Kidney epithelial cell (primary cell): ENCODE measurements around the gene F5. TPM values are rescaled to one million over a fixed set of nuclear protein-coding genes. Genes with fewer than 3 reads are reported as not detected.

Experiments used
- DNase-seq: peaks from one replicate; pipeline ENCODE4 v3.0.0-alpha.2; 2010; ENCODE audit warnings: low read depth
- H3K27me3 ChIP-seq: 2 replicates; pipeline ENCODE4 v1.6.0; 2011; ENCODE audit warnings: low read length; ENCODE audit not compliant: control insufficient read depth, insufficient read depth
- H3K36me3 ChIP-seq: 2 replicates; pipeline ENCODE4 v1.5.1; 2011; ENCODE audit warnings: low read length; ENCODE audit not compliant: control insufficient read depth, insufficient read depth
- H3K4me3 ChIP-seq: 2 replicates; pipeline ENCODE4 v1.5.1; 2011; ENCODE audit warnings: low read depth, mild to moderate bottlenecking, control low read depth, low read length
- total RNA-seq: library from RNA; depleted of rRNA; stranded (reverse); fragments of >200 nt; gene quantifications from 2 replicates; pipeline ENCODE4 v1.2.3, GENCODE V29; 2015
- TF ChIP-seq, protein P1 (sequence below): IDR thresholded peaks from 2 replicates; pipeline ENCODE4 v1.5.1; 2011; ENCODE audit warnings: mild to moderate bottlenecking, moderate library complexity, low read length, control low read depth, inconsistent platforms; ENCODE audit not compliant: insufficient read depth, poor library complexity, severe bottlenecking

F5 gene
- total RNA-seq, 1 donor from 2014 or later, result not detected

DNA sequence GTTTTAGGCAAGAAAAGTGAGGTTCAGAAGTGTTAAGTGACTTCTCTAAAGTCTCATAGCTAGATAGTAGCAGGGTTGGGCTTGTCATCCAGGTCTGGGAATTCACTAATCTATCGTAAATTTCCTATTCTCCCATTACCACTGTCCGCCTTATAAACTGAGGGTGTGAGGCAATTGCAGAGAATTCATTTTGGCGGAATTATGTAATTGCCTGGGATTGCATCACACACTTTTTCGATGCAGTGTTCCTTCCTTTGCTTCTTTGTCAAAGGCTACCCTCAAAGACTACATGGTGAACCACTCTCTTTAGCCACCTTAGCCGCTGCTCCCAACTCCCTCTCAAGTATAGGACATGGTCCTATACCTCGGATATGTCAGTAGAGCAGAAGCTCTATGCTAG, 24.6 kb upstream of the F5 start:
- H3K36me3 ChIP-seq, result no peaks in the 10 kb centered on the region
- no peak overlapping the region for H3K4me3 ChIP-seq
- TF ChIP-seq, protein P1, sequence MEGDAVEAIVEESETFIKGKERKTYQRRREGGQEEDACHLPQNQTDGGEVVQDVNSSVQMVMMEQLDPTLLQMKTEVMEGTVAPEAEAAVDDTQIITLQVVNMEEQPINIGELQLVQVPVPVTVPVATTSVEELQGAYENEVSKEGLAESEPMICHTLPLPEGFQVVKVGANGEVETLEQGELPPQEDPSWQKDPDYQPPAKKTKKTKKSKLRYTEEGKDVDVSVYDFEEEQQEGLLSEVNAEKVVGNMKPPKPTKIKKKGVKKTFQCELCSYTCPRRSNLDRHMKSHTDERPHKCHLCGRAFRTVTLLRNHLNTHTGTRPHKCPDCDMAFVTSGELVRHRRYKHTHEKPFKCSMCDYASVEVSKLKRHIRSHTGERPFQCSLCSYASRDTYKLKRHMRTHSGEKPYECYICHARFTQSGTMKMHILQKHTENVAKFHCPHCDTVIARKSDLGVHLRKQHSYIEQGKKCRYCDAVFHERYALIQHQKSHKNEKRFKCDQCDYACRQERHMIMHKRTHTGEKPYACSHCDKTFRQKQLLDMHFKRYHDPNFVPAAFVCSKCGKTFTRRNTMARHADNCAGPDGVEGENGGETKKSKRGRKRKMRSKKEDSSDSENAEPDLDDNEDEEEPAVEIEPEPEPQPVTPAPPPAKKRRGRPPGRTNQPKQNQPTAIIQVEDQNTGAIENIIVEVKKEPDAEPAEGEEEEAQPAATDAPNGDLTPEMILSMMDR, result no peak
- no peak for DNase-seq
- H3K27me3 ChIP-seq, result no peaks in the 10 kb centered on the region

DNA sequence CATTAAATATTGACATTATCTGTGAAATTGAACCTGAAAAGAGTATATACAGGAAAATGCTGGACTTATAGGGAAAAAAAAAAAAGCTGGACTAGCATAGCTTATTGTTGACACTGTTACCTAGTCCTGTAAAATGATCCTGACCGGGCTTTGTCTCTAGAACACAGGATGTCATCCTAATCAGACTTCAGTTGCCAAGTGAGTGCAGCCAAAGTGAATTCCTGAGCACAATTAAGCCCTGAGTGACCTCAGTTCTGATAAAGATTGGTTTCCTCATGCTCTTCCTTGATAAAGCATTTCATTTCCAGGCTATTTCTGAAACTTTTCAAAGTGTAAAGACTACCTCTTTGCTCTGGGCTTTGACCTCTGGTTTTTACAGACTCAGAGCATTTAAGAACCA, 23.8 kb upstream of the F5 start:
- no peak overlapping the region for H3K4me3 ChIP-seq
- H3K27me3 ChIP-seq, result no peaks in the 10 kb centered on the region
- DNase-seq, result no peak
- TF ChIP-seq, protein P1, result no peak
- H3K36me3 ChIP-seq, result no peaks in the 10 kb centered on the region

DNA sequence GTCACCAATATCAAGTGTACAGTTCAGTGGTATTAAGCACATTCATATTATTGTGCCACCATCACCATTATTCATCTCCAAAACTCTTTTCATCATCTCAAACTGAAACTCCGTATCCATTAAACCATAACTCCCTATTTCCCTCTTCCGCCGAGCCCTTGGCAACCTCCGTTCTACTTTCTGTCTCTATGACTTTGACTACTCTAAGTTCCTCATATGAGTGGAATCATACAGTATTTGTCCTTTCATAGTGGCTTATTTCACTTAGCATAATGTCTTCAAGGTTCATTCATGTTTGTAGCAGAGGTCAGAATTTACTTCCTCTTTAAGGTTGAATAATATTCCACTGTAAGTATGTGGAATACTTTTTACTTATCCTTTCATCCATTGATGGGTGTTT, 21.9 kb upstream of the F5 start:
- TF ChIP-seq, protein P1, result no peak
- DNase-seq, result no peak
- H3K4me3 ChIP-seq, result no peak overlapping the region
- no peaks in the 10 kb centered on the region for H3K27me3 ChIP-seq
- H3K36me3 ChIP-seq, result no peaks in the 10 kb centered on the region

DNA sequence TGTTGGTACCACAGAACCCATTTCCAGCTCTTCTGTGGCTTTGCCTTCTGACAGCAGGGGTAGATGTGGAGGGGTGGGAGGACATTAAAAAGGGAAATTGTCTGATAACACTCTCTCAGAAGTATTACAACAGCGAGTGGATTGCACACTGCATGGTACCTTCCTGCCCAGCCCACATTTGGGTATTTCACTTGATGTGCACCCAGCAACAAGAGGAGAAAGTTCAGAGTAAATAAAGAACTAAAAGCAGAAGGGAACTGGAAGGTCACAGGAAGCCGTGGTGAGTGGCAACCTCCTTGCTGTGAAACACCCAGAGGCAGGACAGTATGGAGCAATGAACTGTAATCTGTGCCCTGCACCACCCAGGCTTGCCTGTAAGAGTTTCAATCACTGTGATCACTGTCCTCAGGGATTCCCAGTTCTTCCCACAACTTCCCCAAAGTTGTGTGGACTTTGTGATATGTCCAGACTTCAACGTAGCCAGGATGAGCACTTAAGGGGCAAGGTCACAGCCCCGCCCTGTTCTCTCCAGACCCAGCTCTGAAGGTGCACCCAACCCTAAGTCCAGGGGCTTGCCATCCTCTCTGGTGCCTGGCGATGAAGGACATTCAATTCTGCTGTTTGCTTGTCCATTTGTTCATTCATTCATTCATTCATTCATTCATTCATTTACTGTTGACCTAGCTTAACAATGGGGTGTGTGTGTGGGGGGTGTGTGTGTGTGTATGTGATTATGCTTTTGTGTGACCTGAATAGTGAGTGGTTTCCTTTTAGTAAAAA, 18.7 kb upstream of the F5 start:
- TF ChIP-seq, protein P1, result no peak
- H3K4me3 ChIP-seq, result no peak overlapping the region
- no peaks in the 10 kb centered on the region for H3K27me3 ChIP-seq
- H3K36me3 ChIP-seq, result no peaks in the 10 kb centered on the region
- no peak for DNase-seq

DNA sequence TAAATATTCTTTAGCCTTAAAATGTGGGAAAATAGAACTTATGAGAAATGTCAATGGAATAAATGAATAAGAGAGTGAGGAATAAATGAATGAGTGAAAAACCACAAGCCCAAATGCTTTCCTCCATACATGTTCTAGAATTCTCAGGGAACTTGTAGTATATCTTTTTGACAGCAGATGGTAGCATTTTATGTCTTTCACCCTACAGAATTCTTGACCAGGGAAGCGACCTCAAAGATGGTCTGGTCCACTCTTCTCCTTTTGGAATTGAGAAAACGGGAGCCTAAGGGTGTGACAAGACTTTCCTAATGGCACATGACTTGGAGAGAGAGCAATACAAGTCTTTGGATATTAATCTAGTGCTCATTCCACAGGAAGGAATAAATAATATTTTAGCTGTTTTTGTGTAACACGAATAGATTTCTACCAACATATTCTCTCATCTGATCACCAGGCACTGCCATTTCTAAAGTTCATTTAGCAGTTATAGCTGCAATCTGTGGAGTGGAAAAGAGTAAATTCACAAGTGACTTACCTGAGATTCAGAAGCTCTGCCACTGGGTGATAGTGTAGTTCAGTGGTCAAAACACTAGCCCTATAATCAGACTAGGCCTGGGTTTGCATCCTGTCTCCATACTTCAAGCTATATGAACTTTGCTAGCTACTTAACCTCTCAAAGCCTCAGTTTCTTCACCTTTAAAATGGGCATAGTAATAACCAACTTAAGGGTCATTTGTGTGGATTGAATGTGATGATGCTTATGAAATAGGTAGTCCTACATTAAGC, 15.0 kb upstream of the F5 start:
- TF ChIP-seq, protein P1, result peak; percentile 34
- DNase-seq, result no peak
- Histone ChIP-seq H3K36me3 (no peaks in the 10 kb centered on the region), H3K4me3 (no peak overlapping the region), H3K27me3 (no peaks in the 10 kb centered on the region)
